Suprapubic skin (tissue), 4 donors: Measurements from ENCODE around the gene ATP6V1A. TPM values are rescaled to one million over a fixed set of nuclear protein-coding genes. Genes with fewer than 3 reads are reported as not detected.

Source experiments
- DNase-seq, 2 donors: peaks; one replicate each; pipeline ENCODE4 v3.0.0-alpha.2; 2019; ENCODE audit warnings: low spot score in 2 of 2
- H3K27ac ChIP-seq: fragments of 200-600 bp; sonication (generic); one replicate; pipeline ENCODE4 v1.5.1; 2019
- H3K27me3 ChIP-seq: fragments of 200-600 bp; sonication (generic); one replicate; pipeline ENCODE4 v1.5.1; 2019
- H3K36me3 ChIP-seq: fragments of 200-600 bp; sonication (generic); one replicate; pipeline ENCODE4 v1.5.1; 2019
- H3K4me1 ChIP-seq: fragments of 200-600 bp; sonication (generic); one replicate; pipeline ENCODE4 v1.5.1; 2019
- H3K4me3 ChIP-seq: fragments of 200-600 bp; sonication (generic); one replicate; pipeline ENCODE4 v1.5.1; 2019; ENCODE audit warnings: mild to moderate bottlenecking
- H3K9me3 ChIP-seq: fragments of 200-600 bp; sonication (generic); one replicate; pipeline ENCODE4 v1.5.1; 2019
- CTCF ChIP-seq, 2 donors: fragments of 200-600 bp in 1 of 2; fragments of 450-650 bp in 1 of 2; sonication (generic) in 1 of 2; IDR thresholded peaks; one replicate each; pipeline ENCODE4 v1.5.1; 2016 to 2019; ENCODE audit warnings: antibody characterized with exemption in 2 of 2, mild to moderate bottlenecking in 1 of 2, moderate library complexity in 1 of 2
- EP300 ChIP-seq: sonication (generic); formaldehyde crosslinking; IDR thresholded peaks from one replicate; pipeline ENCODE4 v1.6.1; 2017; ENCODE audit warnings: antibody characterized with exemption
- POLR2A ChIP-seq, 2 donors: fragments of 450-650 bp; IDR thresholded peaks; one replicate each; pipeline ENCODE4 v1.6.1; 2017; ENCODE audit warnings: antibody characterized with exemption in 2 of 2, mild to moderate bottlenecking in 2 of 2, moderate library complexity in 2 of 2
- POLR2AphosphoS5 ChIP-seq, 3 donors: sonication (generic); formaldehyde crosslinking; IDR thresholded peaks; one replicate each; pipeline ENCODE4 v1.6.1; 2017; ENCODE audit warnings: antibody characterized with exemption in 3 of 3
- WGBS: methylation state at CpG from one replicate; pipeline ENCODE4 v1.1.5; 2018; 5-methylcytosine and 5-hydroxymethylcytosine counted together
- total RNA-seq, 4 donors: library from RNA; depleted of rRNA; stranded (reverse); fragments of >200 nt; gene quantifications; one replicate each; pipeline ENCODE4 v1.1.0, GENCODE V29; 2016

The ATP6V1A gene
- total RNA-seq, 4 donors from 2014 or later, result 43.5 to 63.5 (median 58.7) TPM

GRCh38 chr3:113743006-113743630, 3.7 kb upstream of the ATP6V1A start:
- DNase-seq, result no peak
- TF ChIP-seq EP300 (no peak), CTCF (IDR thresholded peaks at IDR 0.05) (no peak), POLR2A (IDR thresholded peaks at IDR 0.05) (no peak), POLR2AphosphoS5 (IDR thresholded peaks at IDR 0.05) (no peak)
- Histone ChIP-seq H3K27ac (no peak overlapping the region), H3K27me3 (no peaks in the 10 kb centered on the region), H3K9me3 (no peaks in the 10 kb centered on the region), H3K4me1 (peaks cover 69% of the 10 kb centered on the region), H3K4me3 (no peak overlapping the region), H3K36me3 (no peaks in the 10 kb centered on the region)
- WGBS, result 67% methylated on average over 7 of the region's 7 CpGs

DNA sequence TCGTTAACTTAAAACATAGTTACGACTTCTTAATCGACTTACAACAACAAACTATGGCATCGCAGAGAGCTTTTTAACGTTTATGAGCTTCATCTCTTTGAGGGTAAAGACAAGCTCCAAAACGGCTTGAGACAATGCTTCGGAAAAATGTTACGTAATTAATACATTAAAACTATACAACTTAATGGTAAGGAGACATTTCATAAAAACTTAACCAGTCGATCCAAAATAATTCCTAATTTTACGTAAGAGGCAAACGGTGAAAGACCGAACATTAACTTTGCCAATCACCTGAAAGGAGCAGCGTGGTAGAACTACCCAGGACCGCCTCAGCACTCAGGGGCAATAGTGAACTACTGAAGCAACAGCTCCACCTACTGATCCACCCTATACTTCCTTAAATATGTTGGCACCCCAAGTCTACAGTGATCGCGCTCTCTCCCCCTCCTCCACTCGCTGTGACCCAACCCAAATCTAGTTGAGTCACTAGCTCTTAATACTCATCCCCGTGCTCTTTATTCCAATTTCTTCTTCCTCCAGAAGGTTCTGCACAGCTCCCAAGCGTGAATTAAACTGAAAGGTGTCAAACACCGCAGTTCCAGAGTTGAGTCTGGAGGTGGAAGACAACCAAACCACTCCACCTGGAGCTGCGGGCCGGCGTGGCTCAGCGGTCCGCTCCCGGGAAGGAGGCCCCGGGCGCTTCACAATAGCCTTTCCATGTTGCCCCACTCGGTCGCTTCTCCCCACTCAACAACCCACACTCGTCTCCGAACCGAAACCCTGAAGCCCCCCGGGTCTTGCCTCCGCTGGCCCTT, 1.7 kb upstream of the ATP6V1A start:
- peak overlapping the region; percentile 99 for H3K27ac ChIP-seq
- H3K4me1 ChIP-seq, result peaks cover 73% of the 10 kb centered on the region
- DNase-seq, result peak; percentile 85 to 90
- TF ChIP-seq POLR2A (IDR thresholded peaks at IDR 0.05), result peak in 1 of 2 donors; percentile 65
- no peak for TF ChIP-seq EP300
- TF ChIP-seq CTCF (IDR thresholded peaks at IDR 0.05), result peak; percentile 10 to 53
- peak in 2 of 3 donors; percentile 47 to 57 for TF ChIP-seq POLR2AphosphoS5 (IDR thresholded peaks at IDR 0.05)
- H3K27me3 ChIP-seq, result no peaks in the 10 kb centered on the region
- no peaks in the 10 kb centered on the region for H3K9me3 ChIP-seq
- peak overlapping the region; percentile 95 for H3K4me3 ChIP-seq
- H3K36me3 ChIP-seq, result no peaks in the 10 kb centered on the region
- WGBS, result under 1% methylated on average over 35 of the region's 35 CpGs

GRCh38 chr3:113745756-113746547, 883 bp upstream of the ATP6V1A start, which contains the start of gene NAA50:
Gene NAA50 (minus strand): TSS chr3:113746249. CDS start chr3:113745949, 300 bp downstream.
- WGBS, result under 1% methylated on average over 57 of the region's 72 CpGs
- peak within 1 kb of the TSS; percentile 99 for H3K27ac ChIP-seq
- H3K27me3 ChIP-seq, result no peaks in the 10 kb centered on the region
- H3K9me3 ChIP-seq, result no peaks in the 10 kb centered on the region
- no peaks in the 10 kb centered on the region for H3K36me3 ChIP-seq
- TF ChIP-seq POLR2A (IDR thresholded peaks at IDR 0.05), result peak; percentile 74 to 88
- TF ChIP-seq POLR2AphosphoS5 (IDR thresholded peaks at IDR 0.05), result peak in 2 of 3 donors; percentile 10 to 69
- no peak for TF ChIP-seq EP300
- peaks cover 67% of the 10 kb centered on the region for H3K4me1 ChIP-seq
- DNase-seq, result peak; percentile 97
- peak within 1 kb of the TSS; percentile 95 for H3K4me3 ChIP-seq

GRCh38 chr3:113747283-113748046, 630 bp downstream of the ATP6V1A start:
- no peaks in the 10 kb centered on the region for H3K9me3 ChIP-seq
- WGBS, result 2% methylated on average over 13 of the region's 18 CpGs
- H3K4me3 ChIP-seq, result peak overlapping the region; percentile 95
- no peaks in the 10 kb centered on the region for H3K36me3 ChIP-seq
- H3K27ac ChIP-seq, result peak overlapping the region; percentile 99
- no peaks in the 10 kb centered on the region for H3K27me3 ChIP-seq
- DNase-seq, result no peak
- TF ChIP-seq POLR2AphosphoS5 (IDR thresholded peaks at IDR 0.05), result no peak
- H3K4me1 ChIP-seq, result peaks cover 52% of the 10 kb centered on the region

GRCh38 chr3:113751141-113751540, 4.3 kb downstream of the ATP6V1A start:
- no peaks in the 10 kb centered on the region for H3K27me3 ChIP-seq

More at GRCh38 chr3:113751141-113751540, 4.3 kb downstream of the ATP6V1A start:
- Histone ChIP-seq H3K27ac (no peak overlapping the region), H3K4me3 (no peak overlapping the region), H3K36me3 (no peaks in the 10 kb centered on the region), H3K9me3 (no peaks in the 10 kb centered on the region), H3K4me1 (peaks cover 35% of the 10 kb centered on the region)
- DNase-seq, result no peak
- TF ChIP-seq EP300, result no peak
- no peak for TF ChIP-seq POLR2AphosphoS5 (IDR thresholded peaks at IDR 0.05)
- no peak for TF ChIP-seq POLR2A (IDR thresholded peaks at IDR 0.05)
- no peak for TF ChIP-seq CTCF (IDR thresholded peaks at IDR 0.05)
